GM19395 (cell line): Measurements from ENCODE around the gene LCE2D.

ENCODE experiments used
- ATAC-seq: cut with Tn5 transposase; IDR thresholded peaks from one replicate; pipeline ENCODE4 v1.9.1; 2021; ENCODE audit warnings: mild to moderate bottlenecking, moderate library complexity; ENCODE audit not compliant: unreplicated experiment

The LCE2D gene

DNA sequence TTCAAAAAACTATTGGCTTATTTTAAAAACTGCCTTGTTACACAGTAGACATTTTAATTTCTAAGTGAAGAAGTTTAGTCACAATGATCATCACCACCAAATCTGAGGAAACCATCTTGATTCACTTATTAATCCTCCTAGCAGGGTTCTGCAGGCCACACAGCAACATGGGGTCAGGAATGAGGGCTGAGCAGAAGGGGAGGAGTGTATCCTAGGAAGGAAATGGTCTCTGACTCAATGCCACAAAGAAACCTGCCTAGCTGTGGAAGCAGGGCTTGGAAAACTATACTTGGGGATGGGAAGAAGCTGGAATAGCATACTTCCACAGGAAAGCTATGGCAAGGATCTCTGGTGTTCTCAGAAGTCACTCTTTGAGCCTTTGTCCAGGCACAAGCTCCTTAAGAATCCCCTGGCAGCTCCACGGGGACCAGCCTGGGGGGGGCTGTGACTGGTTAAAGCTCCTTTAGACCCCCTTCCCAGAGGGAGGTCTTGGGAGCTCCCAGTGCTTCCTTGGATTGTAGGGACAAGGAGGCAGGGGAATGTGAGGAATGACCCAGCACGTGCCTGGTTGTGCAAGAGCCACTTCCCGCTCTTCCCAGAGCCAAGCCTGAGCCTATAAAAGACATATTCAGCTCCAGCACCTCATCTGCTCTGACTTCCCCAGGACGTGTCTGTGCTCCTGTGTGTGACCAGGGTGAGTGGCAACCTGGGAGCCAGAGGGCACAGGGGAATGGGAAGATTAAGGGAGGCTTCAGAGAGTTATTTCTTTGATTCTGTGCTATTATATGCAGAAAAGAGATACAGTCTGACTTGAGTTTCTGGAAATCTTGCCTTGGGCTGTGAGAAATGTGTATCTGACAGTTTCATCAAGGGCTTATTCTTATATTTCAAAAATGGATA is 34.8 kb downstream of the LCE2D start, which contains the start of gene LCE2A:
LCE2A (plus strand) TSS at position 645 of the 900 bp plus-strand sequence. CDS start 557 bp downstream, outside the sequence.
- ATAC-seq, result no peak

DNA sequence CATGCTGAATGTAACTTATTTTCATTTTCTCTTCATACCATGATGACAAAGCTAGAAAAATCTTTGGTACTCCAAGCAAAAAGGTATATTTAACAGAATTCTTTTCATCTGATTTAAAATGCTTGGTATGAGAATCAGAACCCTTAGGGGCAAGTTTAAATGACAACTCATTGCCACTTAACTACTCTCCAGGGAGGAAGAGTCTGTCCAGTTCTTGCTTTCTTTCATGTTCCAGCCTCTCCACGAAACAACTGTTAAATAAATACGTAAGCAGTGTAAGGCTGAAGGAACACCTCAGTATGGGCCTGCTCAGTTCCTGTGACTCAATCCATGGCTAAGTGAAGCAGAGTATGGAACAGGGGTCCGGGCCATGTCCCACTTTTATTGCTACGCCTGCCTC is 36.6 kb downstream of the LCE2D start:
- ATAC-seq, result no peak

DNA sequence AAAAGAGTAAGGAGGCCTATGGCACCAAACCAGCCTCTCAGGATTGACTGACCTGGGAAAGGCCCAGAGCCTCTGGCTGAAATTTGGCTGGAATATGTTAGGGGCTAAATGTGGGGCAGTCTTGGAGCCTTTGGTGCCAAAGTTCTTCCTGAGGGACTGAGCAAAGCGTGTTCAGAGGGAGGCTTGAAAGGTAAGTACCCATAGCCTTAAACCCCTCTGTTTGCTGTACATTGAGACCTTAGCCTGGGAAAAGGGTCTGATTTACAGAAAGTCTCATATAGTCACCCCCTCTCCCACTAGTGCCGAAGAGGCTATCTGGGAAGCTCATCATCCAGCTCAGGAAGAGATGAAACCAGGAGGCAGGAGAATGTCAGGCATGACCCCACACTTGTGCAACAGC is 44.7 kb downstream of the LCE2D start, which contains the start of gene LCE4A:
LCE4A (plus strand) TSS at position 301 of the 400 bp plus-strand sequence. CDS start 916 bp downstream, outside the sequence.
- ATAC-seq, result no peak
